HepG2 (cell line): Measurements from ENCODE around the gene SLC34A3. TPM values are rescaled to one million over a fixed set of nuclear protein-coding genes. Genes with fewer than 3 reads are reported as not detected.
A peak's percentile ranks its signal among the peaks of the same experiment; 100 is the strongest.

Experiments used
- MBD4 ChIP-seq: IDR thresholded peaks from 2 replicates; pipeline ENCODE4 v1.6.1; 2012; ENCODE audit warnings: low read length, inconsistent platforms, borderline replicate concordance
- MLX ChIP-seq: IDR thresholded peaks from 2 replicates; pipeline ENCODE4 v1.6.1; 2016
- NKX3-1 ChIP-seq: sonication (generic); formaldehyde crosslinking; IDR thresholded peaks from 2 replicates; pipeline ENCODE4 v1.5.0; 2020; ENCODE audit warnings: missing genetic modification reagents
- PBX2 ChIP-seq: IDR thresholded peaks from 2 replicates; pipeline ENCODE4 v1.6.1; 2016; ENCODE audit warnings: control low read depth
- SMARCE1 ChIP-seq: fragments of 450-650 bp; IDR thresholded peaks from 2 replicates; pipeline ENCODE4 v1.6.1; 2017; ENCODE audit warnings: borderline replicate concordance
- SSRP1 ChIP-seq: IDR thresholded peaks from 2 replicates; pipeline ENCODE4 v1.6.1; 2016; ENCODE audit warnings: control low read depth
- XBP1 ChIP-seq: sonication (generic); formaldehyde crosslinking; IDR thresholded peaks from 2 replicates; pipeline ENCODE4 v1.5.0; 2020; ENCODE audit warnings: missing genetic modification reagents
- ZBTB7B ChIP-seq: sonication (generic); formaldehyde crosslinking; IDR thresholded peaks from 2 replicates; pipeline ENCODE4 v1.4.0; 2020; ENCODE audit warnings: missing genetic modification reagents
- ZHX2 ChIP-seq, 2 experiments: sonication (generic) in 1 of 2; formaldehyde crosslinking in 1 of 2; IDR thresholded peaks; 2 replicates each; pipeline versions ENCODE4 v1.6.1 to v1.9.0; 2014 to 2022; ENCODE audit warnings: antibody characterized with exemption in 1 of 2, borderline replicate concordance in 1 of 2, inconsistent platforms in 1 of 2, low read depth in 1 of 2, missing genetic modification reagents in 1 of 2
- ZIK1 ChIP-seq: sonication (generic); formaldehyde crosslinking; IDR thresholded peaks from 2 replicates; pipeline ENCODE4 v1.5.0; 2020; ENCODE audit warnings: mild to moderate bottlenecking, low read depth, missing genetic modification reagents, borderline replicate concordance
- ZMAT3 ChIP-seq: sonication (generic); formaldehyde crosslinking; conservative IDR thresholded peaks from 2 replicates; pipeline ENCODE4 v1.7.0; 2021; ENCODE audit warnings: missing genetic modification reagents
- ZNF274 ChIP-seq: sonication (generic); formaldehyde crosslinking; IDR thresholded peaks from 2 replicates; pipeline ENCODE4 v1.5.1; 2020; ENCODE audit warnings: mild to moderate bottlenecking, missing genetic modification reagents
- ZNF281 ChIP-seq: sonication (generic); formaldehyde crosslinking; IDR thresholded peaks from 2 replicates; pipeline ENCODE4 v1.4.0; 2020; ENCODE audit warnings: missing genetic modification reagents, borderline replicate concordance
- ZNF564 ChIP-seq: sonication (generic); formaldehyde crosslinking; IDR thresholded peaks from 2 replicates; pipeline ENCODE4 v1.8.1; 2023; ENCODE audit warnings: mild to moderate bottlenecking, missing genetic modification reagents
- polyA plus RNA-seq, 8 experiments: library from polyadenylated mRNA; depleted of rRNA in 3 of 8; stranded (reverse) in 7 of 8; unstranded in 1 of 8; fragments of >200 nt; fragmentation: Illumina TruSeq in 4 of 8; extraction: Trizol in 4 of 8; gene quantifications; 2 replicates each; pipeline versions ENCODE4 v1.2.1 to v1.2.3, GENCODE V29; 2011 to 2016; ENCODE audit warnings: low read depth in 4 of 8, missing spikeins in 1 of 8, mixed read lengths in 1 of 8; ENCODE audit not compliant: insufficient read depth in 1 of 8
- total RNA-seq, 5 experiments: library from RNA; depleted of rRNA; stranded (reverse); fragments of >200 nt; fragmentation: Illumina TruSeq; extraction: Trizol; gene quantifications; 2 replicates each; pipeline ENCODE4 v1.2.3, GENCODE V29; 2016; ENCODE audit warnings: low read depth in 1 of 5
- TF ChIP-seq, protein P1 (sequence below): sonication (generic); formaldehyde crosslinking; IDR thresholded peaks from 2 replicates; pipeline ENCODE4 v1.5.0; 2020; ENCODE audit warnings: missing genetic modification reagents

SLC34A3 gene
- total and polyA plus RNA-seq, 2 of the 13 experiments (the other 11 are each of a cell fraction or from before 2014, with no cell fraction given): 0.07 to 1.0 TPM

- no peak for TF ChIP-seq ZNF564 (CRISPR knock-in tag)
- 0 out of 2 replicates have a peak, but pooled peaks have one; percentile 15 for TF ChIP-seq ZIK1 (CRISPR knock-in tag)
- TF ChIP-seq ZNF274: peak; percentile 56; the same call in 1 of the 2 replicates
- TF ChIP-seq SSRP1 (CRISPR knock-in tag): no peak; the same call in 1 of the 2 replicates
- TF ChIP-seq XBP1 (CRISPR knock-in tag): peak; percentile 66; the same call in 1 of the 2 replicates
- TF ChIP-seq ZNF281: peak; percentile 41; the same call in 1 of the 2 replicates
- no peak for TF ChIP-seq SMARCE1
- TF ChIP-seq ZBTB7B: peak; percentile 89
- TF ChIP-seq MBD4: no peak
- TF ChIP-seq ZMAT3 (CRISPR knock-in tag): no peak; the same call in 1 of the 2 replicates
- TF ChIP-seq, protein P1, sequence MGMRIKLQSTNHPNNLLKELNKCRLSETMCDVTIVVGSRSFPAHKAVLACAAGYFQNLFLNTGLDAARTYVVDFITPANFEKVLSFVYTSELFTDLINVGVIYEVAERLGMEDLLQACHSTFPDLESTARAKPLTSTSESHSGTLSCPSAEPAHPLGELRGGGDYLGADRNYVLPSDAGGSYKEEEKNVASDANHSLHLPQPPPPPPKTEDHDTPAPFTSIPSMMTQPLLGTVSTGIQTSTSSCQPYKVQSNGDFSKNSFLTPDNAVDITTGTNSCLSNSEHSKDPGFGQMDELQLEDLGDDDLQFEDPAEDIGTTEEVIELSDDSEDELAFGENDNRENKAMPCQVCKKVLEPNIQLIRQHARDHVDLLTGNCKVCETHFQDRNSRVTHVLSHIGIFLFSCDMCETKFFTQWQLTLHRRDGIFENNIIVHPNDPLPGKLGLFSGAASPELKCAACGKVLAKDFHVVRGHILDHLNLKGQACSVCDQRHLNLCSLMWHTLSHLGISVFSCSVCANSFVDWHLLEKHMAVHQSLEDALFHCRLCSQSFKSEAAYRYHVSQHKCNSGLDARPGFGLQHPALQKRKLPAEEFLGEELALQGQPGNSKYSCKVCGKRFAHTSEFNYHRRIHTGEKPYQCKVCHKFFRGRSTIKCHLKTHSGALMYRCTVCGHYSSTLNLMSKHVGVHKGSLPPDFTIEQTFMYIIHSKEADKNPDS: peak; percentile 36; the same call in 1 of the 2 replicates
- TF ChIP-seq PBX2: no peak
- peak; percentile 78 for TF ChIP-seq MLX (CRISPR knock-in tag)
- TF ChIP-seq NKX3-1 (CRISPR knock-in tag): no peak
- no peak for TF ChIP-seq ZHX2 (IDR thresholded peaks at IDR 0.05; ENCODE audit: low read depth)
- TF ChIP-seq ZHX2 (CRISPR knock-in tag; IDR thresholded peaks at IDR 0.05; ENCODE audit: borderline replicate concordance): 0 out of 2 replicates have a peak, but pooled peaks have one; percentile 50
Observed at GRCh38 chr9:137236238-137236935, 5.7 kb downstream of the SLC34A3 start (continued).
